HFFc6 (cell line): ENCODE results near the gene ARMC9. TPM values are rescaled to one million over a fixed set of nuclear protein-coding genes. Genes with fewer than 3 reads are reported as not detected.

ENCODE experiments used
- DNase-seq: peaks from one replicate; pipeline ENCODE4 v3.0.0-alpha.2; 2018
- H3K27ac Mint-ChIP-seq: 2 replicates; pipeline ENCODE4 v1.8.0; 2020; ENCODE audit warnings: mild to moderate bottlenecking, mixed read lengths
- H3K27me3 Mint-ChIP-seq: 2 replicates; pipeline ENCODE4 v1.8.0; 2021; ENCODE audit warnings: mild to moderate bottlenecking, moderate library complexity, mixed read lengths; ENCODE audit not compliant: insufficient read depth
- H3K36me3 Mint-ChIP-seq: 2 replicates; pipeline ENCODE4 v1.8.0; 2021; ENCODE audit warnings: low read depth, mixed read lengths
- H3K4me1 Mint-ChIP-seq: 2 replicates; pipeline ENCODE4 v1.8.0; 2020; ENCODE audit warnings: low read depth, mixed read lengths
- H3K4me3 Mint-ChIP-seq: 2 replicates; pipeline ENCODE4 v1.8.0; 2020; ENCODE audit warnings: mild to moderate bottlenecking, moderate library complexity, mixed read lengths
- H3K9me3 Mint-ChIP-seq: 2 replicates; pipeline ENCODE4 v1.8.0; 2020; ENCODE audit warnings: mild to moderate bottlenecking, mixed read lengths
- total RNA-seq, 6 experiments: library from RNA; stranded (reverse); fragmentation: NEBNext Ultra II Directional; extraction: Animal tissue kit (Norgen Biotek cat#: 25700); gene quantifications; 2 replicates in 1 of 6; 3 replicates in 5 of 6; pipeline ENCODE4 v1.2.3, GENCODE V29; 2021
- TF ChIP-seq, protein P1 (sequence below): fragments of 200-600 bp; sonication (generic); IDR thresholded peaks from 2 replicates; pipeline ENCODE4 v1.5.0; 2021; ENCODE audit warnings: antibody characterized with exemption, mild to moderate bottlenecking

The ARMC9 gene
- total RNA-seq, 6 experiments from 2014 or later = 49.3 to 93.2 (median 55.7) TPM

DNA sequence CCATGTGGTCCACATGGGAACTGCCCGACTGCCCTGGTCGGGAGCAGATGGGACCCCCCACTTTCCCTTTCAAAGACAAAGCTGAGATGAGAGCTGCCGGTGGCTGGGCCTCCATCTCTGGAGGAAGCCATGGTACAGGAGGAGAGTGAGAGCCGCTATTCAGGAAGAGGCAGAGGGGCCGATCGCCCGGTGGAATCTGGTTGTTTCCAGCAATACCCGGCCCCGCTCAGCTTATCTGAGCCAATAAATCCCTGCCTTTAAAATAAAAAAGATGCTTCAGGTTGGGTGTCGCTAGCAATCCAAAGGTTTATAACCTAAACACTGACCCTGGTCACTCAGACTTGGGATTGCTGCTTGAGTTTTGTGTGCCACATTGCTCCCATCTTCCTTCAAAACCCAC, 181.9 kb downstream of the ARMC9 start:
- Mint-ChIP-seq H3K9me3 (peaks cover 18% of the 10 kb centered on the region), H3K27ac (no peak overlapping the region), H3K4me3 (no peak overlapping the region), H3K4me1 (no peaks in the 10 kb centered on the region), H3K36me3 (peaks cover 19% of the 10 kb centered on the region), H3K27me3 (peaks cover 20% of the 10 kb centered on the region)
- DNase-seq = no peak
- TF ChIP-seq, protein P1, sequence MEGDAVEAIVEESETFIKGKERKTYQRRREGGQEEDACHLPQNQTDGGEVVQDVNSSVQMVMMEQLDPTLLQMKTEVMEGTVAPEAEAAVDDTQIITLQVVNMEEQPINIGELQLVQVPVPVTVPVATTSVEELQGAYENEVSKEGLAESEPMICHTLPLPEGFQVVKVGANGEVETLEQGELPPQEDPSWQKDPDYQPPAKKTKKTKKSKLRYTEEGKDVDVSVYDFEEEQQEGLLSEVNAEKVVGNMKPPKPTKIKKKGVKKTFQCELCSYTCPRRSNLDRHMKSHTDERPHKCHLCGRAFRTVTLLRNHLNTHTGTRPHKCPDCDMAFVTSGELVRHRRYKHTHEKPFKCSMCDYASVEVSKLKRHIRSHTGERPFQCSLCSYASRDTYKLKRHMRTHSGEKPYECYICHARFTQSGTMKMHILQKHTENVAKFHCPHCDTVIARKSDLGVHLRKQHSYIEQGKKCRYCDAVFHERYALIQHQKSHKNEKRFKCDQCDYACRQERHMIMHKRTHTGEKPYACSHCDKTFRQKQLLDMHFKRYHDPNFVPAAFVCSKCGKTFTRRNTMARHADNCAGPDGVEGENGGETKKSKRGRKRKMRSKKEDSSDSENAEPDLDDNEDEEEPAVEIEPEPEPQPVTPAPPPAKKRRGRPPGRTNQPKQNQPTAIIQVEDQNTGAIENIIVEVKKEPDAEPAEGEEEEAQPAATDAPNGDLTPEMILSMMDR = no peak

DNA sequence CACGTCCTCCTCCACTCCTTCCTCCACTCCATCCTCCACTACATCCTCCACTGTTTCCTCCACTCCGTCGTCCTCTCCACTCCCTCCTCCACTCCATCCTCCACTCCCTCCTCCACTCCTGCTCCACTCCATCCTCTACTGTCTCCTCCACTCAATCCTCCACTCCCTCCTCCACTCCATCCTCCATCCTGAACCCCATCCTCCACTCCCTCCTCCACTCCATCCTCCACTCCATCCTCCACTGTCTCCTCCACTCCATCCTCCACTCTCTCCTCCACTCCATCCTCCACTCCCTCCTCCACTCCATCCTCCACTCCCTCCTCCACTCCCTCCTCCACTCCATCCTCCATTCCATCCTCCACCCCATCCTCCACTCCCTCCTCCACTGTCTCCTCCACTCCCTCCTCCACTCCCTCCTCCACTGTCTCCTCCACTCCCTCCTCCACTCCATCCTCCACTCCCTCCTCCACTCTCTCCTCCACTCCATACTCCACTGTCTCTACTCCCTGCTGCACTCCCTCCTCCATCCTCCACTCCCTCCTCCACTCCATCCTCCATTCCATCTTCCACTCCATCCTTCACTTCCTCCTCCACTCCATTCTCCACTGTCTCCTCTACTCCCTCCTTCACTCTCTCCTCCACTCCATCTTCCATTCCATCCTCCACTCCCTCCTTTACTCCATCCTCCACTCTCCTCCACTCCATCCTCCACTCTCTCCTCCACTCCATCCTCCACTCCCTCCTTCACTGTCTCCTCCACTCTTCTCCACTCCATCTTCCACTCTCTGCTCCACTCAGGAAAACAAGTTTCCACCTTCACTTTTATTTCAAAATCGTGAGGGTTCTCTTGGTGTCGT, 182.8 kb downstream of the ARMC9 start:
- H3K9me3 Mint-ChIP-seq = peaks cover 27% of the 10 kb centered on the region
- peaks cover 26% of the 10 kb centered on the region for H3K36me3 Mint-ChIP-seq
- no peak overlapping the region for H3K4me3 Mint-ChIP-seq
- peaks cover 6% of the 10 kb centered on the region for H3K4me1 Mint-ChIP-seq
- no peak for DNase-seq
- no peak overlapping the region for H3K27ac Mint-ChIP-seq
- TF ChIP-seq, protein P1 = no peak
- peaks cover 20% of the 10 kb centered on the region for H3K27me3 Mint-ChIP-seq

DNA sequence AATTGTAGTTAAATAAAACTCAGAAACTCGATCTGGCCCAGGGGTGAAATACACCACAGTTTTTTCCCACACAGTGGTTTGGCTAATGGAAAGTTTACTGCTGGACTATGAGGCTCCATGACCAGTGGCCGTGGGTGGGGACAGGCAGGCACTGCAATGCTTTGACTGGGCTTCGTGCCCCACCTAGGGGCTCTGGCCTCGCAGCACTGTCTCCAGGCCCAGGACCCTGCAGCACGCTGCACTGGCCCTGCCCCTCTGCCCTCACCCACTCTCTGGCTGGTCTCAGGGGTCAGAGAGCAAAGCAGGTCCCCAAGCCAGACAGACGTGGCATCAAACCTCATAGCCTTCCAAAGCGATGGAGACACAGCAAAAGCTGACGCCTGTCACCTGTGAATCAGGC, 183.7 kb downstream of the ARMC9 start:
- Mint-ChIP-seq H3K36me3 (peaks cover 30% of the 10 kb centered on the region), H3K27ac (no peak overlapping the region), H3K9me3 (peaks cover 31% of the 10 kb centered on the region), H3K4me1 (peaks cover 15% of the 10 kb centered on the region), H3K27me3 (peaks cover 20% of the 10 kb centered on the region), H3K4me3 (no peak overlapping the region)
- TF ChIP-seq, protein P1 = no peak
- no peak for DNase-seq

DNA sequence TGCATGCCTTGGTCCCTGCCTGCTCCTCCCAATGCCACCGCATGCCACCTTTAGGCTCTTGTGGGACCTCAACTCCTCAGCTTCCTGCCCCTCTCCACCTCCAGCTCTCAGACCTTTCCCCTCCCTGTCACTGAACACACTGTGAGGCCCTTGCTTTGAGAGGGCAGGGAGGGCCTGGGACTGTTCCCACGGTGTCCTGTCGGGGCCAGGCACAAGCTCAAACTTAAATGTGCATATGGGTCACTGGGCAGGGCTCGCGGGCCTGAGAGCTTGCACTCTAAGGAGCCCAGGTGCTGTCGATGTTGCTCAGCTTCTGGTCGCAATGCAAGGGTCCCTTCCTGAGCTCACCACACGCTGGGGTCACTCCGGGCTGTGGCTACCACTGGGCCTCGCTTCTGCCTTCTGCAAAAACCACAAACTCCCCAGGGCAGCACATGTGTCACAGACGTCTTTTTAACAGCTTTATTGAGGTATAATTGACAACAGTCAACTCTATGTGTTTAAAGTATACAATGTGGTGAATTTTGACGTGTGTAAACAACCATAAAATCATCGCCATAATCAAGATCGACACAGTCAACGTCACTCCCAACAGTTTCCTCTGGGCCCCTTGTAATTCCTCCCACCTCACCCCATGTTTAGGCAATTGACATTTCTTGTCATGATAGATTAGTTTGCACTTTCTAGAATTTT, 185.1 kb downstream of the ARMC9 start:
- peaks cover 16% of the 10 kb centered on the region for H3K27me3 Mint-ChIP-seq
- DNase-seq = no peak
- peaks cover 30% of the 10 kb centered on the region for H3K36me3 Mint-ChIP-seq
- H3K27ac Mint-ChIP-seq = no peak overlapping the region
- H3K4me1 Mint-ChIP-seq = peaks cover 24% of the 10 kb centered on the region
- TF ChIP-seq, protein P1 = no peak
- H3K9me3 Mint-ChIP-seq = peaks cover 31% of the 10 kb centered on the region
- H3K4me3 Mint-ChIP-seq = no peak overlapping the region

DNA sequence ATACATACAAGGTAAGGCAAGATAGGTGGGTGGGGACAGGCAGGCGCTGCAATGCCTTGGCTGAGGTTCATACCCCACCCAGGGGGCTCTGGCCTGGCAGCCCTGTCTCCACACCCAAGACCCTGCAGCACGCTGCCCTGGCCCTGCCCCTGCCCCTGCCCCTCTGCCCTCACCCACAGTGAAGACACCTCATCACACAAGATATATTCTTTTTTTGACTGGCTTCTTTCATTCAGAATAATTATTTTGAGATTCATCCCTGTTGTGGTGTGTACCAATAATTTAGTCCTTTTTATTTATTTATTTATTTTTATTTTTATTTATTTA, 185.6 kb downstream of the ARMC9 start:
- Mint-ChIP-seq H3K4me3 (no peak overlapping the region), H3K27me3 (peaks cover 15% of the 10 kb centered on the region), H3K36me3 (peaks cover 30% of the 10 kb centered on the region), H3K9me3 (peaks cover 31% of the 10 kb centered on the region), H3K27ac (no peak overlapping the region), H3K4me1 (peaks cover 24% of the 10 kb centered on the region)
- DNase-seq = no peak
- TF ChIP-seq, protein P1 = no peak
